ENCODE data around the gene SLC12A6.

Gene SLC12A6

GRCh38 chr15:34182942-34183341 lies 154.6 kb downstream of the SLC12A6 start:
- DNase-seq, result no peak

Measured in fibroblast of skin of right quadriceps (primary cell).